HL-60 (cell line): Measurements from ENCODE around the gene SLC35F6.

Source experiments
- GABPA ChIP-seq: IDR thresholded peaks from 2 replicates; pipeline ENCODE4 v1.6.1; 2012; ENCODE audit warnings: low read depth
- POLR2AphosphoS5 ChIP-seq: IDR thresholded peaks from 2 replicates; pipeline ENCODE4 v1.6.1; 2012; ENCODE audit warnings: low read depth
- SPI1 ChIP-seq: IDR thresholded peaks from 2 replicates; pipeline ENCODE4 v1.6.1; 2012; ENCODE audit warnings: low read depth, mild to moderate bottlenecking, borderline replicate concordance
- TF ChIP-seq, protein P1 (sequence below): IDR thresholded peaks from one replicate; pipeline ENCODE4 v1.5.1; 2011; ENCODE audit warnings: low read length, control low read depth, inconsistent platforms; ENCODE audit not compliant: insufficient read depth
- TF ChIP-seq, protein P2 (sequence below): IDR thresholded peaks from 2 replicates; pipeline ENCODE4 v1.6.1; 2012; ENCODE audit warnings: low read depth; ENCODE audit not compliant: insufficient replicate concordance

DNA sequence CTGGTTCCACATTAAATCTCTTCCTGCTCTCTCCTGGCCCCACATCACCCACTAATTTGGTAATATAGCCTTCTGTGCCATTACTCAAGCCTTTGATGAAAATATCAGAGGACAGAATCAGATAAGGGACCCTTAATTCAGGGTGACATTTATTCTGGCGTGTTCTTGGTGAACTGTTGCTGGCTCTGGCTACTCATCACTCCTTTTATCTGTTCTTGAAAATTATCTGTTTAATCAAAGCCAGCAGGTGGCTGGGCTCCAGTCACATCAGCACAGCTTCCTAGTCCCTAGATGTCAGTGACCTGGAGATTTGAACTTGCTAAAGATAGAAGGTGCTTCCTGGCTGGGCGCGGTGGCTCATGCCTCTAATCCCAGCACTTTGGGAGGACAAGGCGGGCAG, 26.9 kb upstream of the SLC35F6 start:
- TF ChIP-seq, protein P1, sequence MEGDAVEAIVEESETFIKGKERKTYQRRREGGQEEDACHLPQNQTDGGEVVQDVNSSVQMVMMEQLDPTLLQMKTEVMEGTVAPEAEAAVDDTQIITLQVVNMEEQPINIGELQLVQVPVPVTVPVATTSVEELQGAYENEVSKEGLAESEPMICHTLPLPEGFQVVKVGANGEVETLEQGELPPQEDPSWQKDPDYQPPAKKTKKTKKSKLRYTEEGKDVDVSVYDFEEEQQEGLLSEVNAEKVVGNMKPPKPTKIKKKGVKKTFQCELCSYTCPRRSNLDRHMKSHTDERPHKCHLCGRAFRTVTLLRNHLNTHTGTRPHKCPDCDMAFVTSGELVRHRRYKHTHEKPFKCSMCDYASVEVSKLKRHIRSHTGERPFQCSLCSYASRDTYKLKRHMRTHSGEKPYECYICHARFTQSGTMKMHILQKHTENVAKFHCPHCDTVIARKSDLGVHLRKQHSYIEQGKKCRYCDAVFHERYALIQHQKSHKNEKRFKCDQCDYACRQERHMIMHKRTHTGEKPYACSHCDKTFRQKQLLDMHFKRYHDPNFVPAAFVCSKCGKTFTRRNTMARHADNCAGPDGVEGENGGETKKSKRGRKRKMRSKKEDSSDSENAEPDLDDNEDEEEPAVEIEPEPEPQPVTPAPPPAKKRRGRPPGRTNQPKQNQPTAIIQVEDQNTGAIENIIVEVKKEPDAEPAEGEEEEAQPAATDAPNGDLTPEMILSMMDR = no peak
- TF ChIP-seq, protein P2, sequence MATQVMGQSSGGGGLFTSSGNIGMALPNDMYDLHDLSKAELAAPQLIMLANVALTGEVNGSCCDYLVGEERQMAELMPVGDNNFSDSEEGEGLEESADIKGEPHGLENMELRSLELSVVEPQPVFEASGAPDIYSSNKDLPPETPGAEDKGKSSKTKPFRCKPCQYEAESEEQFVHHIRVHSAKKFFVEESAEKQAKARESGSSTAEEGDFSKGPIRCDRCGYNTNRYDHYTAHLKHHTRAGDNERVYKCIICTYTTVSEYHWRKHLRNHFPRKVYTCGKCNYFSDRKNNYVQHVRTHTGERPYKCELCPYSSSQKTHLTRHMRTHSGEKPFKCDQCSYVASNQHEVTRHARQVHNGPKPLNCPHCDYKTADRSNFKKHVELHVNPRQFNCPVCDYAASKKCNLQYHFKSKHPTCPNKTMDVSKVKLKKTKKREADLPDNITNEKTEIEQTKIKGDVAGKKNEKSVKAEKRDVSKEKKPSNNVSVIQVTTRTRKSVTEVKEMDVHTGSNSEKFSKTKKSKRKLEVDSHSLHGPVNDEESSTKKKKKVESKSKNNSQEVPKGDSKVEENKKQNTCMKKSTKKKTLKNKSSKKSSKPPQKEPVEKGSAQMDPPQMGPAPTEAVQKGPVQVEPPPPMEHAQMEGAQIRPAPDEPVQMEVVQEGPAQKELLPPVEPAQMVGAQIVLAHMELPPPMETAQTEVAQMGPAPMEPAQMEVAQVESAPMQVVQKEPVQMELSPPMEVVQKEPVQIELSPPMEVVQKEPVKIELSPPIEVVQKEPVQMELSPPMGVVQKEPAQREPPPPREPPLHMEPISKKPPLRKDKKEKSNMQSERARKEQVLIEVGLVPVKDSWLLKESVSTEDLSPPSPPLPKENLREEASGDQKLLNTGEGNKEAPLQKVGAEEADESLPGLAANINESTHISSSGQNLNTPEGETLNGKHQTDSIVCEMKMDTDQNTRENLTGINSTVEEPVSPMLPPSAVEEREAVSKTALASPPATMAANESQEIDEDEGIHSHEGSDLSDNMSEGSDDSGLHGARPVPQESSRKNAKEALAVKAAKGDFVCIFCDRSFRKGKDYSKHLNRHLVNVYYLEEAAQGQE = no peak
- no peak for TF ChIP-seq POLR2AphosphoS5
- TF ChIP-seq SPI1 = no peak
- TF ChIP-seq GABPA = no peak
